Activated T-helper 17 cell treated with anti-CD3 and anti-CD28 coated beads, Interleukin-2, amount 50 U/mL, for 72 hours (primary cell): Measurements from ENCODE around the gene FOXF1. TPM values are rescaled to one million over a fixed set of nuclear protein-coding genes. Genes with fewer than 3 reads are reported as not detected.

Experiments
- ATAC-seq: fragments of 150-1000 bp; cut with Tn5 transposase; replicated peaks from 2 replicates; pipeline ENCODE4 v1.10.0; 2021; ENCODE audit warnings: mild to moderate bottlenecking, moderate library complexity
- H3K27ac Mint-ChIP-seq: one replicate; pipeline ENCODE4 v1.8.0; 2022; ENCODE audit warnings: mixed read lengths
- H3K27me3 Mint-ChIP-seq: one replicate; pipeline ENCODE4 v1.8.0; 2022; ENCODE audit warnings: mixed read lengths
- H3K36me3 Mint-ChIP-seq: one replicate; pipeline ENCODE4 v1.8.0; 2022; ENCODE audit warnings: low read depth, mild to moderate bottlenecking, mixed read lengths
- H3K4me1 Mint-ChIP-seq: one replicate; pipeline ENCODE4 v1.8.0; 2022; ENCODE audit warnings: mixed read lengths
- H3K4me3 Mint-ChIP-seq: one replicate; pipeline ENCODE4 v1.8.0; 2022; ENCODE audit warnings: mild to moderate bottlenecking, mixed read lengths
- H3K9me3 Mint-ChIP-seq: one replicate; pipeline ENCODE4 v1.8.0; 2022; ENCODE audit warnings: mixed read lengths
- total RNA-seq, 2 donors: library from RNA; stranded (reverse); gene quantifications; one replicate each; pipeline ENCODE4 v1.2.3, GENCODE V29; 2022

FOXF1 gene
- total RNA-seq, 2 donors from 2014 or later = not detected

DNA sequence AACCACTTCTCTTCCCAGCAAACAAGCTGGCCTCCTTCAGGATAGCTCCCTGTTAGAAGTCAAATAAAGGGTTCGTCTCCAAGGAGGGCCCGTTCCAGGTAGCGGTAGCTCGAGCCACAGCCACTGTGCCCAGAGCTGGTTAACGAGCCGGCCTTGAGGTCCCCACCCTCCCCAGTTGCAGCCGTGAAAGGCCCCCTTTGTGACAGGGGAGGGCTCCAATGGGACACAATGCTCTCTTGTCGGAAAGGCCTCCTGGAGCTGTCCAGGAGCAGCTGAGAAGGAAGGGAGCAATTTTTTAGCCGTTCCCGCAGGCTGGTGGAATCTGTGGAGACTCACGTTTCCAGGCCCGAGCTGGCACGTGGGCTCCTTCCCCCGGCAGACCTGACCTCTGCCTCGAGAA lies 29.9 kb upstream of the FOXF1 start:
- Mint-ChIP-seq H3K27me3 (peaks cover 37% of the 10 kb centered on the region), H3K4me3 (no peak overlapping the region), H3K9me3 (peaks cover 3% of the 10 kb centered on the region), H3K36me3 (no peaks in the 10 kb centered on the region), H3K4me1 (no peaks in the 10 kb centered on the region), H3K27ac (no peak overlapping the region)
- no peak for ATAC-seq

DNA sequence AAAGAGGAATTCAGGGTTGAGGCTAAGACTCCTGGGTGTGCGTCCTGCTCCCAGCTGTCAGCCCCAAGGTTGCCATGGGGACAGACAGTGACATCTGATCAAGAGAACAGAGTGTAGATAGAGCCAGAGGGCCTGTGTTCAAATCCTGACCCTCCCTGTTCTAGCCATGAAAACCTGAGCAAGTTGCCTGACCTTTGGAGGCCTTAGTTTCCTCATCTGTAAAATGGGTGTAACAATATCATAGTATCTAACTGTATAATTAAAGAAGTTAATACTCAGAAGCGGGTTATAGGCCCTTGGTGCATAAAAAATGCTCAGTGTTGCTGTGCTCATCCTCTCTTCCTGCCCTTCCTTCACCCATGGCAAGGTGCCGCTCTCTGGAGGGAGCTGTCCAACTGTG lies 28.7 kb upstream of the FOXF1 start:
- ATAC-seq = no peak
- Mint-ChIP-seq H3K4me1 (no peaks in the 10 kb centered on the region), H3K4me3 (no peak overlapping the region), H3K9me3 (peaks cover 3% of the 10 kb centered on the region), H3K27ac (no peak overlapping the region), H3K36me3 (no peaks in the 10 kb centered on the region), H3K27me3 (peaks cover 40% of the 10 kb centered on the region)

- peaks cover 3% of the 10 kb centered on the region for H3K9me3 Mint-ChIP-seq
- no peaks in the 10 kb centered on the region for H3K36me3 Mint-ChIP-seq
- H3K27ac Mint-ChIP-seq = no peak overlapping the region
- H3K4me3 Mint-ChIP-seq = no peak overlapping the region
- no peak for ATAC-seq
- peaks cover 29% of the 10 kb centered on the region for H3K27me3 Mint-ChIP-seq
- no peaks in the 10 kb centered on the region for H3K4me1 Mint-ChIP-seq
These were observed 26.1 kb upstream of the FOXF1 start for GRCh38 chr16:86484240-86484639.

GRCh38 chr16:86485746-86486145 lies 24.6 kb upstream of the FOXF1 start:
- Mint-ChIP-seq H3K4me1 (no peaks in the 10 kb centered on the region), H3K36me3 (no peaks in the 10 kb centered on the region), H3K27ac (no peak overlapping the region), H3K9me3 (peaks cover 3% of the 10 kb centered on the region), H3K27me3 (peaks cover 36% of the 10 kb centered on the region), H3K4me3 (no peak overlapping the region)
- no peak for ATAC-seq

DNA sequence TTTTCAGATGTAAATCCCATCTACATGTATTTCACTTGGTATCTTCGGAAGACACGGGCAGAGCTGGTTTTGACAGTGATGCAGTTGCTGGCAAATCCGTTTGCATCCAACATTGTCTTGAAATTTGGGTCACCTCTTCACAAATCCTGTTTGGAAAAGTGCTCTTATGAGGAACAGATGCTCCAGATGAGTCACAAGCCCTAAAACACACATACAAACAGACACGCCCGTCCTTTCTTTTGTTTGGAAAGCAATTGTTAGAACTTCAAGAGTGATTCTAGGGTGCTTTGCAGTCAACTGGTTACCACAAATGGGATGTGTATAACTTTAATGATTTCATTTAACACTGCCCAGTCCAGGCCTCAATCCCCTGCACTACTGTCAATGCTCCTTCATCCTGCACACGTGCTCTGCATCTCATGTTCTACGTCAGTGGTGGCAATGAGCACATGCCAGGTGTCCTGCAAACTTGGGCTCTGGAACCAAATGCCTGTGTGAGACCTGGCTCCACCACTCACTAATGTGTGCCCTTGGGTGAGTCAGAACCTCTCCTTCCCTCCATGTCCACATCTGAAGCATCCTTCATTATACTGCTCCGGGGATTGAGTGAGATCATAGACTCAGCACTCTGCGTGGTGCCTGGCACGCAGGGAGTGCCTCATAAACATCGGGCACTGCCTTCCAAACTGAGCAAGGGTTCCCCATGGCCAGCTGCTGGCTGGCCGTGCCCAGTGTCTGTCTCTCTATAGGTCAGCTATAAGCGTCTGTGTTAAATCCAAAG lies 19.3 kb upstream of the FOXF1 start:
- no peaks in the 10 kb centered on the region for H3K4me1 Mint-ChIP-seq
- H3K27me3 Mint-ChIP-seq = peaks cover 60% of the 10 kb centered on the region
- no peak overlapping the region for H3K27ac Mint-ChIP-seq
- H3K9me3 Mint-ChIP-seq = no peaks in the 10 kb centered on the region
- ATAC-seq = no peak
- H3K4me3 Mint-ChIP-seq = no peak overlapping the region
- no peaks in the 10 kb centered on the region for H3K36me3 Mint-ChIP-seq

DNA sequence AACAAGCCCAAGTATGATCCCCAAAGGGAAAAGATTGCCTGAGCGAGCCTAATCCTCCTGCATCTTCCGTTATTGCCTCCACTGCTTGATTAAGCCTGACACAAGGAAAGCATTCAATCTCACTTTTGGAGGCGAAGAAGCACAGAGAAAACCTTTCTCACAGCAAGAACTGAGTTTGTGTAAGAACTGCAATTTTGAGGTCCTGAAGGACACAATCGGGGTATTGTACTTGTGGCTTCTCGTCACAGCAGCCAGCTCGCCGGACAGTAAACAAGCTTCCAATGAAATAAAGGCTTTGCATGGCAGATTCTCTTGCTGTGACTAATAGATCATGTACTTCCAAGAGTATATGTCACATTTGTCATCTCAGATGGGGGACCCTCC lies 18.7 kb upstream of the FOXF1 start:
- H3K4me1 Mint-ChIP-seq = no peaks in the 10 kb centered on the region

GRCh38 chr16:86492267-86492960 lies 17.9 kb upstream of the FOXF1 start:
- H3K27me3 Mint-ChIP-seq = peaks cover 56% of the 10 kb centered on the region
- no peak for ATAC-seq
- no peaks in the 10 kb centered on the region for H3K36me3 Mint-ChIP-seq
- no peak overlapping the region for H3K4me3 Mint-ChIP-seq
- H3K27ac Mint-ChIP-seq = no peak overlapping the region
- H3K4me1 Mint-ChIP-seq = no peaks in the 10 kb centered on the region
- H3K9me3 Mint-ChIP-seq = no peaks in the 10 kb centered on the region

More for the DNA sequence above, 18.7 kb upstream of the FOXF1 start:
- ATAC-seq = no peak
- H3K9me3 Mint-ChIP-seq = no peaks in the 10 kb centered on the region
- no peak overlapping the region for H3K4me3 Mint-ChIP-seq
- no peaks in the 10 kb centered on the region for H3K36me3 Mint-ChIP-seq
- no peak overlapping the region for H3K27ac Mint-ChIP-seq
- peaks cover 57% of the 10 kb centered on the region for H3K27me3 Mint-ChIP-seq

DNA sequence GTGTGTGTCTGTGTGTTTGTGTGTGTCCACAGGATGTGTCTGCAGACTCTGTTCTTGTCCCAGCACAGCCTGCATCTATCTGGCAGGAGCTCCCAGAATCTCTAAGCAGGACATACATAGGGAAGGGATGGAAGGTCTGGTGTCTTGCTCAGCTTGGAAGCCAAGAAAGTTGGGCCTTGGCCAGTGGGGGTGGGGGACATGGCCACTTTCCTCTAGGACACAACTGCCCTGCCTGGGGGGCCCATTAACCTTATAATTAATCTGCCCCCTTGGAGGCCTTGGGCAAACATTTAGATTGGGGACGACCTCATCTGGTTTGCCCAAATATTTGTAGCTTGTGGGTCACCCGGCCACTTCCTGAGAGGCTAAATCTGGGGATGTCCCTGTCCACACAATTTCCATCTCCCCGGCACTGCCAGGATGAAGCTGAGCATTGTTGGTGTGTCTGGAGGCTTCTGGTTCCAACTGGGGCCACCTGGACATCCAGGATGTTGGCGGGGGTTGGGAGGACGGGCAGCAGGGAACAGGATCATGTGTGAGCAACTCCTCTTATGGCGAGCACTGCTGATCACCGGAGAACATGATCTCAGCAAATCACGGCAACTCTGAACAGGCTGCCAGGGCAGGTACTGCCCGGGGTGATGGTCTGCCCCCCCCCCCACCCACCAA lies 17.2 kb upstream of the FOXF1 start:
- Mint-ChIP-seq H3K4me3 (no peak overlapping the region), H3K27me3 (peaks cover 54% of the 10 kb centered on the region), H3K4me1 (no peaks in the 10 kb centered on the region)

GRCh38 chr16:86494039-86494564 lies 16.2 kb upstream of the FOXF1 start:
- no peaks in the 10 kb centered on the region for H3K4me1 Mint-ChIP-seq
- H3K36me3 Mint-ChIP-seq = no peaks in the 10 kb centered on the region
- H3K4me3 Mint-ChIP-seq = no peak overlapping the region
- no peak overlapping the region for H3K27ac Mint-ChIP-seq
- ATAC-seq = no peak
- no peaks in the 10 kb centered on the region for H3K9me3 Mint-ChIP-seq
- peaks cover 54% of the 10 kb centered on the region for H3K27me3 Mint-ChIP-seq

More for the DNA sequence above, 17.2 kb upstream of the FOXF1 start:
- Mint-ChIP-seq H3K27ac (no peak overlapping the region), H3K36me3 (no peaks in the 10 kb centered on the region), H3K9me3 (no peaks in the 10 kb centered on the region)
- no peak for ATAC-seq

DNA sequence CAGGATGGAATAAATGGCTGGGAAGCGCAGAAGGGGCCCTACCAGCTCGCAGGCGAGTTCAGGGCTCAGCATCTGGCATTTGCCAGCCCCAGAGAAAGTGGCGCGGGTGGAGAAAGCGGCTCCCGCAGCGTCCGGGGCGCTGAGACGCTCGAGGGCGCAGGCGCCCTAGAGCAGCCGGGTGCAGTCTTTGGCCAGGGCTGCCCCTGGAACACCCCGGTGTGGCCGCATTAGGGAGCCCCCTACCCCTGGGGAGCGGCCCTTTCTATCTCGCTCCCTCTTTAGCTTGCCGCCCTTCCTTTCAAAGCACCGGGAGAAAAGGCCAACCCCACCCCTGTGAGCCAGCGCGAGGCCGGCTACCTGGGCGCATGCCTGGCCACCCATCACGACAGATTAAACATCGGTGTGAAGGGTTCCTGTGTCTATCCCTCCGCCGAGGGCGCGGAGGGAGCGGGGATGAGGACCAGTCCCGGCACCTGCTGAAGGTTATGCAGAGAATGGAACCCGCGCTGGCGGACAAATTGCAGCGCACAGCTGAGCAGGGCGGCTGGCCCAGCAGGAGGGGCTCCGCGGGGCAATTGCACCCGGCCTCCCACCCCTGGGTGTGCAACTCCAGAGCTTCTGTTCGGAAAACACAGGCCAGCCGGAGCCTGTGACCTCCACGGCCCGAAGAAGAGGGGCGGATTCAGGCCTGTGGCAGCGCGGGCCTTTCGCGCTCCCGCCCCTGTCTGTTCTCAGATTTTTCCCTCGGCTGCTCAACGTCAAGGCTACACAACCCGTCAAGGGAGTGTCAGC lies 15.6 kb upstream of the FOXF1 start:
- no peak for ATAC-seq
- H3K4me3 Mint-ChIP-seq = no peak overlapping the region
- no peaks in the 10 kb centered on the region for H3K4me1 Mint-ChIP-seq
- H3K27ac Mint-ChIP-seq = no peak overlapping the region
- no peaks in the 10 kb centered on the region for H3K9me3 Mint-ChIP-seq
- H3K36me3 Mint-ChIP-seq = no peaks in the 10 kb centered on the region
- H3K27me3 Mint-ChIP-seq = peaks cover 58% of the 10 kb centered on the region

- ATAC-seq = no peak
- H3K27ac Mint-ChIP-seq = no peak overlapping the region
- H3K4me1 Mint-ChIP-seq = no peaks in the 10 kb centered on the region
- H3K27me3 Mint-ChIP-seq = peaks cover 59% of the 10 kb centered on the region
- no peaks in the 10 kb centered on the region for H3K36me3 Mint-ChIP-seq
- H3K9me3 Mint-ChIP-seq = no peaks in the 10 kb centered on the region
- no peak overlapping the region for H3K4me3 Mint-ChIP-seq
These were observed 15.0 kb upstream of the FOXF1 start for GRCh38 chr16:86495357-86495701.

GRCh38 chr16:86495756-86496261 lies 14.5 kb upstream of the FOXF1 start:
- Mint-ChIP-seq H3K9me3 (no peaks in the 10 kb centered on the region), H3K36me3 (no peaks in the 10 kb centered on the region), H3K4me3 (no peak overlapping the region), H3K27me3 (peaks cover 57% of the 10 kb centered on the region), H3K4me1 (no peaks in the 10 kb centered on the region), H3K27ac (no peak overlapping the region)
- ATAC-seq = no peak

DNA sequence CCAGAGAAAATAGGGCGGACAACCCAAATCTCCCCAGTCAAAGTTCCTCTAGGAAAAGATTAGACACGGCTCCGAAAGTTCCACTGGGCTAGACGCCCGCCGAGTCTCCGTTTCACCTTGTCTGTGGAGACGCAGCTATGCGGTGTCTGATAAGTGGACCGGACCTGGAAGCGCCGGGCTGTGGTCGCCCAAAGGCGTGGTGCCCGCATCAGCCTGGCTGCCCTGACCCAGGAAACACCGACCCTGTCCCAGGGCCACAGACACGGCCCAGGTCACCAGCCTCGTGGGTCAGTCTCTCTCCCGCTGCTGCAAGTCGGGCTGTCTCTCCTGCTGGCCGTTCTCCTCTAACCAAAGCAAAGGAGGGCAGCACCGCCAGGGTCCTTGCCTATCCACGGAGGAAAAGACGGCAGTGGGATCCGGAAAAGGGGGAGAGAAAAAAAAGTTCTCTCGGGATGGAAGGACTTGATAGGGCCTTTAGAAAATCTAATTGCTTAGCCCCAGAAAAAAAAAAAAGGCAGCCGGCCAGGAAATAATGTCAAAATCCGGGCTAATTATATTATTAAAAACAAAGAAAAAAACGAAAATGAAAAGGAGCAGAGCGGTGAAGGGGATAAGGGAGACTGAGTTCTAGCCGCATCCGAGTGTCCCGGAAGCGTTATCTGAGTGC lies 13.9 kb upstream of the FOXF1 start:
- no peak overlapping the region for H3K4me3 Mint-ChIP-seq
- no peak for ATAC-seq
- no peaks in the 10 kb centered on the region for H3K9me3 Mint-ChIP-seq
- peaks cover 54% of the 10 kb centered on the region for H3K27me3 Mint-ChIP-seq
- no peaks in the 10 kb centered on the region for H3K4me1 Mint-ChIP-seq
- no peak overlapping the region for H3K27ac Mint-ChIP-seq
- no peaks in the 10 kb centered on the region for H3K36me3 Mint-ChIP-seq
